GM12878 (cell line): ENCODE measurements around the gene CERKL. TPM values are rescaled to one million over a fixed set of nuclear protein-coding genes. Genes with fewer than 3 reads are reported as not detected.

Source experiments
- ATAC-seq: fragments of 200-7000 bp; cut with Tn5 transposase; 3 replicates; pipeline ENCODE4 v1.9.1; 2020; ENCODE audit warnings: mild to moderate bottlenecking, moderate library complexity
- BruUV-seq: library from RNA; stranded (reverse); fragments of 400-500 nt; replicated peaks from 2 replicates; lab custom pipeline; 2021; lab: Mats Ljungman, UMichigan
- CTCF ChIA-PET: fragments of 300-600 bp; sonication (Branson Sonifier 250); formaldehyde crosslinking; extraction: SDS; loops from one replicate; lab custom pipeline; 2021; ENCODE audit warnings: inconsistent platforms; lab: Yijun Ruan, JAX
- POLR2A ChIA-PET: fragments of 350-600 bp; formaldehyde crosslinking; extraction: SDS; loops from one replicate; lab custom pipeline; 2021; ENCODE audit warnings: inconsistent platforms; lab: Charles Lee
- RAD21 ChIA-PET: fragments of 300-600 bp; sonication (Branson Sonifier 250); formaldehyde crosslinking; loops from one replicate; lab custom pipeline; 2023; ENCODE audit warnings: antibody characterized with exemption; ENCODE audit not compliant: unreplicated experiment; lab: Charles Lee
- SMC1A ChIA-PET: fragments of 300-600 bp; sonication (Branson Sonifier 250); formaldehyde crosslinking; loops from one replicate; lab custom pipeline; 2023; ENCODE audit not compliant: unreplicated experiment, uncharacterized antibody; lab: Charles Lee
- DNase-seq: peaks from one replicate; pipeline ENCODE4 v3.0.0-alpha.2; 2011; ENCODE audit warnings: low read depth, low spot score
- FAIRE-seq: peaks from 3 replicates; lab custom pipeline; 2011; peaks lifted over from hg19 to GRCh38; lab: Jason Lieb, UNC
- H2AFZ ChIP-seq: 2 replicates; pipeline ENCODE4 v1.6.0; 2011; ENCODE audit warnings: low read depth, low read length, control low read depth; ENCODE audit not compliant: control insufficient read depth
- H3K27ac ChIP-seq: 2 replicates; pipeline ENCODE4 v1.5.1; 2011; ENCODE audit warnings: control low read depth; ENCODE audit not compliant: control insufficient read depth, insufficient read depth
- H3K27me3 ChIP-seq, 2 experiments: replicated peaks in 1 of 2; 2 replicates each; pipeline versions ENCODE4 v1.6.0 to v1.6.1; 2011; ENCODE audit warnings: low read length in 1 of 2; ENCODE audit not compliant: control insufficient read depth in 2 of 2, insufficient read depth in 2 of 2
- H3K36me3 ChIP-seq, 2 experiments: 2 replicates each; pipeline ENCODE4 v1.5.1; 2011; ENCODE audit warnings: low read length in 1 of 2; ENCODE audit not compliant: control insufficient read depth in 2 of 2, insufficient read depth in 2 of 2
- H3K4me1 ChIP-seq: 2 replicates; pipeline ENCODE4 v1.6.1; 2011; ENCODE audit warnings: mild to moderate bottlenecking, low read length, moderate library complexity, mixed read lengths; ENCODE audit not compliant: control insufficient read depth, insufficient read depth
- H3K4me2 ChIP-seq: 2 replicates; pipeline ENCODE4 v1.6.0; 2011; ENCODE audit warnings: control low read depth; ENCODE audit not compliant: control insufficient read depth, insufficient read depth
- H3K4me3 ChIP-seq: fragments of 200-600 bp; sonication (generic); 2 replicates; pipeline ENCODE4 v1.5.1; 2016
- H3K79me2 ChIP-seq: 2 replicates; pipeline ENCODE4 v1.6.0; 2011; ENCODE audit warnings: low read length; ENCODE audit not compliant: control insufficient read depth, insufficient read depth
- H3K9ac ChIP-seq: 2 replicates; pipeline ENCODE4 v1.8.0; 2011; ENCODE audit warnings: low read length, control low read depth, mixed read lengths; ENCODE audit not compliant: control insufficient read depth, insufficient read depth
- H3K9me3 ChIP-seq: replicated peaks from 3 replicates; pipeline ENCODE4 v1.5.1; 2011; ENCODE audit warnings: mild to moderate bottlenecking, low read length; ENCODE audit not compliant: control insufficient read depth, insufficient read depth
- H4K20me1 ChIP-seq: 2 replicates; pipeline ENCODE4 v1.6.0; 2011; ENCODE audit not compliant: control insufficient read depth, insufficient read depth
- BACH1 ChIP-seq: fragments of 450-650 bp; IDR thresholded peaks from 2 replicates; pipeline ENCODE4 v1.6.1; 2017; ENCODE audit warnings: mild to moderate bottlenecking, borderline replicate concordance
- DPF2 ChIP-seq: fragments of 450-650 bp; IDR thresholded peaks from 2 replicates; pipeline ENCODE4 v1.6.1; 2017; ENCODE audit warnings: mild to moderate bottlenecking
- E4F1 ChIP-seq: fragments of 450-650 bp; IDR thresholded peaks from 2 replicates; pipeline ENCODE4 v1.6.1; 2018; ENCODE audit warnings: borderline replicate concordance, mild to moderate bottlenecking; ENCODE audit not compliant: partially characterized antibody
- EED ChIP-seq: sonication (generic); IDR thresholded peaks from 2 replicates; pipeline ENCODE4 v1.6.1; 2016; ENCODE audit warnings: antibody characterized with exemption, low read depth
- NFXL1 ChIP-seq: fragments of 450-650 bp; IDR thresholded peaks from 2 replicates; pipeline ENCODE4 v1.6.1; 2017; ENCODE audit warnings: antibody characterized with exemption, mild to moderate bottlenecking, borderline replicate concordance
- PAX5 ChIP-seq: IDR thresholded peaks from 2 replicates; pipeline ENCODE4 v1.6.1; 2011; ENCODE audit warnings: low read depth, low read length, borderline replicate concordance
- POLR2AphosphoS5 ChIP-seq: IDR thresholded peaks from 2 replicates; pipeline ENCODE4 v1.6.1; 2011; ENCODE audit warnings: mild to moderate bottlenecking, low read length, inconsistent platforms
- RB1 ChIP-seq: fragments of 450-650 bp; formaldehyde crosslinking; IDR thresholded peaks from 2 replicates; pipeline ENCODE4 v1.6.1; 2017; ENCODE audit warnings: mild to moderate bottlenecking, borderline replicate concordance
- SIX5 ChIP-seq: IDR thresholded peaks from 2 replicates; pipeline ENCODE4 v1.6.1; 2011; ENCODE audit warnings: mild to moderate bottlenecking, low read depth, low read length, moderate library complexity; ENCODE audit not compliant: severe bottlenecking
- SMARCA5 ChIP-seq: fragments of 450-650 bp; IDR thresholded peaks from 2 replicates; pipeline ENCODE4 v1.6.1; 2017; ENCODE audit warnings: mild to moderate bottlenecking
- SREBF1 ChIP-seq: IDR thresholded peaks from 2 replicates; pipeline ENCODE4 v1.6.1; 2012; ENCODE audit warnings: mild to moderate bottlenecking, low read length
- TCF7 ChIP-seq: IDR thresholded peaks from 2 replicates; pipeline ENCODE4 v1.6.1; 2014; ENCODE audit warnings: antibody characterized with exemption, borderline replicate concordance
- ZNF207 ChIP-seq: fragments of 450-650 bp; IDR thresholded peaks from 2 replicates; pipeline ENCODE4 v1.6.1; 2014; ENCODE audit warnings: antibody characterized with exemption, mild to moderate bottlenecking, borderline replicate concordance
- ZNF274 ChIP-seq: IDR thresholded peaks from one replicate; pipeline ENCODE4 v1.8.0; 2011; ENCODE audit not compliant: insufficient read length, insufficient read depth
- WGBS: methylation state at CpG from one replicate; pipeline ENCODE4 v1.1.6; 2016; ENCODE audit warnings: low lambda C conversion rate; ENCODE audit not compliant: insufficient replicate concordance, insufficient coverage; ENCODE audit errors: missing lambda C conversion rate; 5-methylcytosine and 5-hydroxymethylcytosine counted together
- in situ Hi-C: fragments of 300-500 bp; cut with MboI; formaldehyde crosslinking; loops from 9 replicates; pipeline ENCODE4 v1.14.3; 2018; ENCODE audit warnings: mixed read lengths
- intact Hi-C: fragments of 100-400 bp; cut with micrococcal nuclease; formaldehyde crosslinking; loops from one replicate; pipeline ENCODE4 v1.14.2; 2022; ENCODE audit not compliant: unreplicated experiment
- polyA plus RNA-seq, 11 experiments: library from polyadenylated mRNA; depleted of rRNA in 4 of 11; unstranded in 6 of 11; stranded (reverse) in 5 of 11; fragments of >200 nt; fragmentation: Nextera tagmentation in 4 of 11; fragmentation: Illumina TruSeq in 1 of 11; extraction: Ambion mirVana in 4 of 11; extraction: Trizol in 1 of 11; gene quantifications; 1 replicate in 1 of 11; 2 replicates in 10 of 11; pipeline versions ENCODE4 v1.2.1 to v1.2.3, GENCODE V29; 2011 to 2016; ENCODE audit warnings: inconsistent platforms in 2 of 11, missing spikeins in 2 of 11, low read depth in 1 of 11
- total RNA-seq, 4 experiments: library from RNA; depleted of rRNA in 3 of 4; stranded (reverse); fragments of >200 nt in 3 of 4; fragmentation: Illumina TruSeq in 1 of 4; extraction: Trizol in 1 of 4; gene quantifications; 2 replicates each; pipeline versions ENCODE4 v1.2.1 to v1.2.3, GENCODE V29; 2013 to 2021
- TF ChIP-seq, protein P1 (sequence below): fragments of 450-650 bp; formaldehyde crosslinking; IDR thresholded peaks from 2 replicates; pipeline ENCODE4 v1.5.0; 2022; ENCODE audit warnings: mild to moderate bottlenecking, missing genetic modification characterization

Gene CERKL
- total and polyA plus RNA-seq, 10 of the 15 experiments (the other 5 are each of a cell fraction or from before 2014, with no cell fraction given) = 0.05 to 23.0 (median 6.0) TPM; not detected in 2

GRCh38 chr2:181558371-181558770 is 98.5 kb downstream of the CERKL start (continued):
- TF ChIP-seq SREBF1 = no peak
- TF ChIP-seq, all 136 proteins: peak for 0

- Histone ChIP-seq H3K4me3 (no peak overlapping the region), H3K79me2 (no peaks in the 10 kb centered on the region), H3K27ac (no peak overlapping the region), H3K4me1 (no peaks in the 10 kb centered on the region), H3K4me2 (no peak overlapping the region), H3K9me3 (no peaks in the 10 kb centered on the region), H4K20me1 (no peaks in the 10 kb centered on the region), H3K9ac (no peak overlapping the region), H2AFZ (no peak overlapping the region), H3K36me3 (no peaks in the 10 kb centered on the region; a peak in 1 of 4 replicates), H3K27me3 (no peaks in the 10 kb centered on the region)
- WGBS = 51% methylated on average over 2 of the region's 2 CpGs
- DNase-seq (no peak), FAIRE-seq (no peak), ATAC-seq (no peak)
- ChIA-PET SMC1A (interaction anchor here (0.6 to 1.5 kb wide), 5 partner anchors 19 to 1068 kb away, joined by 3 read pairs; no protein-coding TSS in a partner anchor), CTCF (interaction anchor here (1.7 kb wide), 1 partner anchor 161 kb away, joined by 5 read pairs; no protein-coding TSS in a partner anchor), POLR2A (no interaction called here), RAD21 (interaction anchor here (0.7 kb wide), 3 partner anchors 363 to 531 kb away, joined by 3 to 4 read pairs (median 3); no protein-coding TSS in a partner anchor)
- in situ Hi-C loops (no loop called here), intact Hi-C loops (no loop called here)
- TF ChIP-seq EED (no peak), PAX5 (no peak), BACH1 (no peak), ZNF274 (no peak), TCF7 (no peak), POLR2AphosphoS5 (no peak), DPF2 (no peak), SMARCA5 (no peak), NFXL1 (no peak), E4F1 (no peak), RB1 (no peak), SIX5 (no peak), ZNF207 (no peak)
- TF ChIP-seq, protein P1, sequence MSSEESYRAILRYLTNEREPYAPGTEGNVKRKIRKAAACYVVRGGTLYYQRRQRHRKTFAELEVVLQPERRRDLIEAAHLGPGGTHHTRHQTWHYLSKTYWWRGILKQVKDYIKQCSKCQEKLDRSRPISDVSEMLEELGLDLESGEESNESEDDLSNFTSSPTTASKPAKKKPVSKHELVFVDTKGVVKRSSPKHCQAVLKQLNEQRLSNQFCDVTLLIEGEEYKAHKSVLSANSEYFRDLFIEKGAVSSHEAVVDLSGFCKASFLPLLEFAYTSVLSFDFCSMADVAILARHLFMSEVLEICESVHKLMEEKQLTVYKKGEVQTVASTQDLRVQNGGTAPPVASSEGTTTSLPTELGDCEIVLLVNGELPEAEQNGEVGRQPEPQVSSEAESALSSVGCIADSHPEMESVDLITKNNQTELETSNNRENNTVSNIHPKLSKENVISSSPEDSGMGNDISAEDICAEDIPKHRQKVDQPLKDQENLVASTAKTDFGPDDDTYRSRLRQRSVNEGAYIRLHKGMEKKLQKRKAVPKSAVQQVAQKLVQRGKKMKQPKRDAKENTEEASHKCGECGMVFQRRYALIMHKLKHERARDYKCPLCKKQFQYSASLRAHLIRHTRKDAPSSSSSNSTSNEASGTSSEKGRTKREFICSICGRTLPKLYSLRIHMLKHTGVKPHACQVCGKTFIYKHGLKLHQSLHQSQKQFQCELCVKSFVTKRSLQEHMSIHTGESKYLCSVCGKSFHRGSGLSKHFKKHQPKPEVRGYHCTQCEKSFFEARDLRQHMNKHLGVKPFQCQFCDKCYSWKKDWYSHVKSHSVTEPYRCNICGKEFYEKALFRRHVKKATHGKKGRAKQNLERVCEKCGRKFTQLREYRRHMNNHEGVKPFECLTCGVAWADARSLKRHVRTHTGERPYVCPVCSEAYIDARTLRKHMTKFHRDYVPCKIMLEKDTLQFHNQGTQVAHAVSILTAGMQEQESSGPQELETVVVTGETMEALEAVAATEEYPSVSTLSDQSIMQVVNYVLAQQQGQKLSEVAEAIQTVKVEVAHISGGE (CRISPR knock-in tag) = no peak
- no TSS peak for BruUV-seq
Observed at GRCh38 chr2:181554061-181554830, 102.7 kb downstream of the CERKL start.
